ENCODE measurements around the gene IPMK. TPM values are rescaled to one million over a fixed set of nuclear protein-coding genes. Genes with fewer than 3 reads are reported as not detected.

The IPMK gene
- total and polyA plus RNA-seq, 2 donors (not counting 3 experiments of a cell fraction or from before 2014, with no cell fraction given), result 1.4 to 8.1 TPM

DNA sequence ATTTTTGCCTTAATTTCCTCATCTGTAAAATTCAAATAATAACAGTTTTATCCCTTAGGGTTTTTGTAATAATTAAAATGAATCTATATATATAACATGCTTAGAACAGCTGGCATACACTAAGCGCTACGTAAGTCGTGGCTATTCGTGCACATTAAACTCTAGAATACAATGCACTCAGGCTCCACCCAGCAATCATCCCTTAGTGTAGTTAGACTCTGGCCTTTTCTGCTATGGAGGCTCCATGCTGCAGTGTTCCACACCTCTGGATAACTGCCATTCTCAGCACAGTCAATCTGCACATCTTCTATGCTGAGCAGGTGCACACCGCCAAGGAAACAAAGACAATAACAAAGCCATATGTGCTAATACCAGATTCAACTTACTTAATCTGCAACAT is 92.9 kb downstream of the IPMK start:
- Histone ChIP-seq H3K27me3 (ENCODE audit: control insufficient read depth in 2 of 2, insufficient read depth in 2 of 2, low read length in 2 of 2) (peaks cover 0 to 3% of the 10 kb centered on the region in 2 experiments), H3K36me3 (ENCODE audit: control insufficient read depth in 2 of 2, extremely low read depth in 1 of 2, insufficient read depth in 2 of 2, low read length in 2 of 2) (no peaks in the 10 kb centered on the region), H3K9me3 (replicated peaks; ENCODE audit: control insufficient read depth, insufficient read depth, low read length) (no peaks in the 10 kb centered on the region), H3K27ac (ENCODE audit: insufficient read depth, low read depth, low read length) (no peak overlapping the region), H3K4me2 (ENCODE audit: insufficient read depth, low read length) (no peak overlapping the region), H3K9me1 (replicated peaks; ENCODE audit: control insufficient read depth, extremely low read depth, insufficient read depth, low read length) (no peaks in the 10 kb centered on the region), H3K4me1 (ENCODE audit: control insufficient read depth, extremely low read depth, insufficient read depth, low read length) (no peaks in the 10 kb centered on the region), H2AFZ (ENCODE audit: low read depth, low read length) (no peak overlapping the region), H3K4me3 (replicated peaks in 1 of 3; ENCODE audit: insufficient read depth in 1 of 3, low read depth in 1 of 3, low read length in 3 of 3) (no peak overlapping the region), H4K20me1 (replicated peaks; ENCODE audit: control insufficient read depth, extremely low read depth, insufficient read depth, low read length) (no peaks in the 10 kb centered on the region), H3K79me2 (ENCODE audit: control insufficient read depth, insufficient read depth, low read length) (no peaks in the 10 kb centered on the region), H3K9ac (replicated peaks; ENCODE audit: extremely low read depth, insufficient read depth, low read length) (no peak overlapping the region)
- ChIA-PET POLR2A (no interaction called here), CTCF (interaction anchor here (2.9 kb wide), 1 partner anchor 117 kb away, joined by 12 read pairs; no protein-coding TSS in a partner anchor)
- dilution Hi-C loops (cut with MboI; ENCODE audit: extremely low pct_ligation_motif_present, low sequenced_read_pairs), result no loop called here
- no peak for FAIRE-seq
- BruUV-seq (replicated peaks), result no TSS peak
- no peak for DNase-seq (ENCODE audit: low read depth, low spot score)
- intact Hi-C loops (cut with micrococcal nuclease), result no loop called here
- TF ChIP-seq MYC (IDR thresholded peaks at IDR 0.05; ENCODE audit: low read depth, low read length) (no peak), POLR2AphosphoS5 (IDR thresholded peaks at IDR 0.05; ENCODE audit: insufficient read depth, low read depth, low read length) (no peak), FOS (IDR thresholded peaks at IDR 0.05; ENCODE audit: borderline replicate concordance, insufficient read depth, low read length) (no peak), JUN (IDR thresholded peaks at IDR 0.05; ENCODE audit: borderline replicate concordance, insufficient read depth, insufficient read length, low read depth) (no peak), EZH2 (IDR thresholded peaks at IDR 0.05; ENCODE audit: borderline replicate concordance, low read depth, low read length, severe bottlenecking) (no peak), GATA2 (IDR thresholded peaks at IDR 0.05; ENCODE audit: insufficient read depth, insufficient read length, low read depth, low read length) (no peak), POLR2A (IDR thresholded peaks at IDR 0.05; ENCODE audit: low read depth, low read length) (no peak)
- TF ChIP-seq, protein P1, sequence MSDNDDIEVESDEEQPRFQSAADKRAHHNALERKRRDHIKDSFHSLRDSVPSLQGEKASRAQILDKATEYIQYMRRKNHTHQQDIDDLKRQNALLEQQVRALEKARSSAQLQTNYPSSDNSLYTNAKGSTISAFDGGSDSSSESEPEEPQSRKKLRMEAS (IDR thresholded peaks at IDR 0.05; ENCODE audit: insufficient read depth, insufficient read length), result no peak
- TF ChIP-seq, protein P2, sequence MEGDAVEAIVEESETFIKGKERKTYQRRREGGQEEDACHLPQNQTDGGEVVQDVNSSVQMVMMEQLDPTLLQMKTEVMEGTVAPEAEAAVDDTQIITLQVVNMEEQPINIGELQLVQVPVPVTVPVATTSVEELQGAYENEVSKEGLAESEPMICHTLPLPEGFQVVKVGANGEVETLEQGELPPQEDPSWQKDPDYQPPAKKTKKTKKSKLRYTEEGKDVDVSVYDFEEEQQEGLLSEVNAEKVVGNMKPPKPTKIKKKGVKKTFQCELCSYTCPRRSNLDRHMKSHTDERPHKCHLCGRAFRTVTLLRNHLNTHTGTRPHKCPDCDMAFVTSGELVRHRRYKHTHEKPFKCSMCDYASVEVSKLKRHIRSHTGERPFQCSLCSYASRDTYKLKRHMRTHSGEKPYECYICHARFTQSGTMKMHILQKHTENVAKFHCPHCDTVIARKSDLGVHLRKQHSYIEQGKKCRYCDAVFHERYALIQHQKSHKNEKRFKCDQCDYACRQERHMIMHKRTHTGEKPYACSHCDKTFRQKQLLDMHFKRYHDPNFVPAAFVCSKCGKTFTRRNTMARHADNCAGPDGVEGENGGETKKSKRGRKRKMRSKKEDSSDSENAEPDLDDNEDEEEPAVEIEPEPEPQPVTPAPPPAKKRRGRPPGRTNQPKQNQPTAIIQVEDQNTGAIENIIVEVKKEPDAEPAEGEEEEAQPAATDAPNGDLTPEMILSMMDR (IDR thresholded peaks at IDR 0.05; ENCODE audit: extremely low read depth in 1 of 2, insufficient read depth in 1 of 2, low read depth in 1 of 2, low read length in 2 of 2), result no peak

All from endothelial cell of umbilical vein (primary cell).